ENCODE measurements around the gene EVA1C. TPM values are rescaled to one million over a fixed set of nuclear protein-coding genes. Genes with fewer than 3 reads are reported as not detected.
A peak's percentile ranks its signal among the peaks of the same experiment; 100 is the strongest.

Gene EVA1C
- polyA plus RNA-seq, 1 experiment: 5.7 TPM

DNA sequence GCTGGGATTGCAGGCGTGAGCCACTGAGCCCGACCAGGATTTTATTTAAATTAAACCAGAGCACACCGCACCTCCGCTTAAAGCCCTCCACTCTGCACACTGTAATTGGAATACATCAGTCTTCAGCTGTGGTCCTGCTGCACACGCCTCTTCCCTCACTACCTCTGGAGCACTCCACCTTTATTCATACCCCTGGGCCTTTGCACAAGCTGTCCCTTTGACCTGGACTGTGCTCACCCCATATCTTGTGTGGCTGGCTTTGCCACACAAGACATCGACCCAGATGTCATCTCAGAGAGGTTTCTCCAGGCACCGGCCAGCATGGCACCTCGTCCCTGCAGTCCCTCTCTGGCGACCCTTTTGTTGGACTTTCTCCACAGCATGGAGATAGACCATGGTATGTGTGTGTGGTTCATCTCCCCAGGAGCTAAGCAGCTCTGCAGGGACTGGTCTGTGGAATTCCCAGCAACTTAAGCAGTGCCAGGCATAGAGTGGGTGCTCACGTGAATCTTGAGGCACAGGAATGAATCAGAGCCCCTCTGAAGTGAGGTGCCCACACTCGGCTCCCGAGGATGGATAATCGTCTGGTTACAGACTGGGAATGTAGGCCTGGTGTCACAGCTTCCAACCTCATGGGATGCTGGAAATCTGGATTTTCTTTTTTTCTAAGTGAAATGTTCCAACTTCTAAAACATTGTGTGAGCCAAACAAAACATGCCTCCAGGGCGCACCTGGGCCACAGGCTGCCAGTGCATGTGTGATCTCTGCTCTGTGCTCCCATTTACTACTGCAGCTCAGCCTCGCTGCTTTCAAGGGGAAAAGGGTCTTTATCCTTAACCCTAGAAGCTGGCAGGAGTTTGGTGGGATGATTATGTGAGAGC lies 61.9 kb downstream of the EVA1C start:
- CTCF ChIA-PET: interaction anchor here (0.9 to 1.5 kb wide), 3 partner anchors 62 to 127 kb away, joined by 3 to 5 read pairs (median 5); partner anchors contain the start of gene EVA1C
- Histone ChIP-seq H3K4me3 (ENCODE audit: low read depth, low read length) (no peak overlapping the region), H3K27me3 (ENCODE audit: control insufficient read depth, insufficient read depth, low read length) (no peaks in the 10 kb centered on the region), H3K9me3 (ENCODE audit: control insufficient read depth, insufficient read depth, low read length) (no peaks in the 10 kb centered on the region), H3K27ac (ENCODE audit: low read depth, low read length) (no peak overlapping the region)
- DNase-seq (ENCODE audit: low read depth, low spot score): no peak
- POLR2A ChIA-PET: interaction anchor here (0.6 to 0.8 kb wide), 4 partner anchors 8 to 144 kb away, joined by 3 to 9 read pairs (median 4); no protein-coding TSS in a partner anchor
- TF ChIP-seq, protein P1, sequence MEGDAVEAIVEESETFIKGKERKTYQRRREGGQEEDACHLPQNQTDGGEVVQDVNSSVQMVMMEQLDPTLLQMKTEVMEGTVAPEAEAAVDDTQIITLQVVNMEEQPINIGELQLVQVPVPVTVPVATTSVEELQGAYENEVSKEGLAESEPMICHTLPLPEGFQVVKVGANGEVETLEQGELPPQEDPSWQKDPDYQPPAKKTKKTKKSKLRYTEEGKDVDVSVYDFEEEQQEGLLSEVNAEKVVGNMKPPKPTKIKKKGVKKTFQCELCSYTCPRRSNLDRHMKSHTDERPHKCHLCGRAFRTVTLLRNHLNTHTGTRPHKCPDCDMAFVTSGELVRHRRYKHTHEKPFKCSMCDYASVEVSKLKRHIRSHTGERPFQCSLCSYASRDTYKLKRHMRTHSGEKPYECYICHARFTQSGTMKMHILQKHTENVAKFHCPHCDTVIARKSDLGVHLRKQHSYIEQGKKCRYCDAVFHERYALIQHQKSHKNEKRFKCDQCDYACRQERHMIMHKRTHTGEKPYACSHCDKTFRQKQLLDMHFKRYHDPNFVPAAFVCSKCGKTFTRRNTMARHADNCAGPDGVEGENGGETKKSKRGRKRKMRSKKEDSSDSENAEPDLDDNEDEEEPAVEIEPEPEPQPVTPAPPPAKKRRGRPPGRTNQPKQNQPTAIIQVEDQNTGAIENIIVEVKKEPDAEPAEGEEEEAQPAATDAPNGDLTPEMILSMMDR (IDR thresholded peaks at IDR 0.05; ENCODE audit: low read depth, low read length): no peak

DNA sequence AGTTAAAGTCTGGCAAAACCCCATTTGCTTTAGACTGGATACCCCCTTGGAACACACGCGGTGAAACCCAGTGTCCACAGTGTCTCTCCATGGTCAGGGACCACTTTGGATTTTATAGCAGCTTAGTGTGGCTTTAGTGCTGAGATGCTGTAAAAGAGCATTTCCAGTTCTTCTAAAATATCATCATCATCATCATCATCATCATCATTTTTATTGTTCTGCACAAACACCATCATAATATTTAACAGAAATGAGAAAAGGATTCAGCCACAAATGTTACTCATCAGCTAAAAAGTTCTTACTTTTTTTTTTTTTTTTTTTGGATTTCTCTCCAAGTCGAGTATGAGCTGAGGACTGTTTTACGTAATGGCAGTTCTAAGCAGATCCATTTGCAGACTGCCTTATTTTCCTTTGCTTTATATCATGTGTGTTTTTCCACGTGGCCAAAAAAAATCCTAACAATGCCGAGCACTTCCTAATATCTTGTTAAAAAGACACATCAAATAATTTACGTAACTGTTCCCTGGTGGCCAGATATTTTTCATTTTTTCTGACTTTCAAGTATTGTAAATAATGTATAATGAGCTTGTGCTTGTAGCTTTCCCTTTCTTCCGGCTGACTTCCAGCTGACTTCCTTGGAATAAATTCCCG lies 62.8 kb downstream of the EVA1C start:
- POLR2A ChIA-PET: interaction anchor here (0.6 to 0.8 kb wide), 5 partner anchors 8 to 145 kb away, joined by 3 to 10 read pairs (median 5); no protein-coding TSS in a partner anchor
- DNase-seq (ENCODE audit: low read depth, low spot score): no peak
- no peak overlapping the region for H3K4me3 ChIP-seq (ENCODE audit: low read depth, low read length)
- TF ChIP-seq, protein P1 (IDR thresholded peaks at IDR 0.05; ENCODE audit: low read depth, low read length): no peak
- no peaks in the 10 kb centered on the region for H3K27me3 ChIP-seq (ENCODE audit: control insufficient read depth, insufficient read depth, low read length)
- H3K27ac ChIP-seq (ENCODE audit: low read depth, low read length): peak overlapping the region; percentile 11
- no peaks in the 10 kb centered on the region for H3K9me3 ChIP-seq (ENCODE audit: control insufficient read depth, insufficient read depth, low read length)
- CTCF ChIA-PET: interaction anchor here (0.9 to 1.5 kb wide), 4 partner anchors 11 to 126 kb away, joined by 3 to 5 read pairs (median 4); partner anchors contain the start of gene EVA1C

DNA sequence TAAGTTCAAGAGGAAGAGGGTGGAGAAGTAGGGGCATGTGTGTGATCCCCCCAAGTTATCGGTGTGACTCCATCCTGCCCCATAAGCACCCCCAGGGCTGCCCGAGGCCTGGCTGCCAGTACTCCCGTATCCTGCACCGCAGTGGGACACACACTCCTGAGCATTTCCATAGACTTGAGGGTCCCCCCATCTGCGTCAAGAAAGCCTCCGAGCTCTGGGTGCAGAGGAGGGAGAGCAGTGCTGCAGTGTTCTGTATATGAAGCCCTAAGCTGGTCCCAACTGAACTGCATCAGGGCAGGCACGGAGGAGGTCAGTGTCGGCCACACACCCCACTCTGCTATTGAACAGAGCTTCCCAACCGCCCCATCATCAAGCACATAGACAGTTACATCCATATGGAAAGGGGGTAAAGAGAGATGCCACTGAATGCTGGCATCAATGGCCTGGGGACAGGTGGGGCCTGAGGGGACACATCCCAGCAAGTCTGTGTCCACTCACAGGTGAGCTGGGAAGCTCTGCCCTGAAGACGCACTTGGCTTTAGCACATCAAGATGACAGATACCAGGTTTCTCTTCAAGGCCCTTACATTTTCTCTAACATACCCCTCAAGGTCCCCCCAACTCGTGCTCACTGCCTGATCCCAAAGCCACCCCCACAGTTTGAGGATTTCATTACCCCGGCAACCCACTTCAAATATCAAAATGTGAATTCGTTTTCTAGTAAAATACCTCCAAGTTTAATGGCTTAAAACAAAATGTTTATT lies 64.3 kb downstream of the EVA1C start:
- TF ChIP-seq, protein P1 (IDR thresholded peaks at IDR 0.05; ENCODE audit: low read depth, low read length): no peak
- DNase-seq (ENCODE audit: low read depth, low spot score): no peak
- H3K9me3 ChIP-seq (ENCODE audit: control insufficient read depth, insufficient read depth, low read length): no peaks in the 10 kb centered on the region
- H3K4me3 ChIP-seq (ENCODE audit: low read depth, low read length): no peak overlapping the region
- ChIA-PET CTCF (no interaction called here), POLR2A (interaction anchor here (0.5 kb wide), 1 partner anchor 1369 kb away, joined by 3 read pairs; no protein-coding TSS in a partner anchor)
- no peak overlapping the region for H3K27ac ChIP-seq (ENCODE audit: low read depth, low read length)
- H3K27me3 ChIP-seq (ENCODE audit: control insufficient read depth, insufficient read depth, low read length): no peaks in the 10 kb centered on the region

DNA sequence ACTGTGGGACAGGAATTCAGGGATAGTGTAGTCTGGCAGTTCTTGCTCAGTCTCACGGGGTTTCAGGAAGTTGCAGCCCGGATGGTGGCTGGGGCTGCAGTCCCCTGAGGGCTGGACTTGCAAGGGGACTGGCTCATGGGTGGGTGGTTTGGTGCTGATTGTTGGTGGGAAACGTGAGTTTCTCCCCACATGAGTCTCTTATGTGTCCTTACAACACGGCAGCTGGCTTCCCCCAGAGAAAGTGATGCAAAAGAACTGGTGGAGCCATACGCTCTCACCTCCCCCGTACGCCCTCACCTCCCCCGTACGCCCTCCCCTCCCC lies 64.9 kb downstream of the EVA1C start:
- H3K4me3 ChIP-seq (ENCODE audit: low read depth, low read length): no peak overlapping the region
- DNase-seq (ENCODE audit: low read depth, low spot score): no peak
- H3K27me3 ChIP-seq (ENCODE audit: control insufficient read depth, insufficient read depth, low read length): no peaks in the 10 kb centered on the region
- POLR2A ChIA-PET: interaction anchor here (0.5 kb wide), 1 partner anchor 1369 kb away, joined by 3 read pairs; no protein-coding TSS in a partner anchor
- no peak overlapping the region for H3K27ac ChIP-seq (ENCODE audit: low read depth, low read length)
- TF ChIP-seq, protein P1 (IDR thresholded peaks at IDR 0.05; ENCODE audit: low read depth, low read length): no peak
- CTCF ChIA-PET: no interaction called here
- H3K9me3 ChIP-seq (ENCODE audit: control insufficient read depth, insufficient read depth, low read length): no peaks in the 10 kb centered on the region
